Transverse colon (tissue), 4 donors: Measurements from ENCODE around the gene JPT1. TPM values are rescaled to one million over a fixed set of nuclear protein-coding genes. Genes with fewer than 3 reads are reported as not detected.
"Not testable (repeated sequence)": the region's sequence is repeated elsewhere in the genome, so short reads cannot be mapped to it uniquely, and the experiment has no call there.

ENCODE experiments used
- DNase-seq: peaks from one replicate; pipeline ENCODE4 v3.0.0-alpha.2; 2019
- H3K27ac ChIP-seq, 4 donors: fragments of 200-600 bp; sonication (generic); 2 replicates each; pipeline ENCODE4 v1.5.1; 2016 to 2018; ENCODE audit warnings: inconsistent platforms in 4 of 4
- H3K27me3 ChIP-seq: fragments of 200-600 bp; sonication (generic); 2 replicates; pipeline ENCODE4 v1.5.1; 2017; ENCODE audit warnings: inconsistent platforms
- H3K36me3 ChIP-seq, 4 donors: fragments of 200-600 bp; sonication (generic); 2 replicates each; pipeline ENCODE4 v1.5.1; 2017 to 2019; ENCODE audit warnings: inconsistent platforms in 4 of 4
- H3K4me1 ChIP-seq, 4 donors: fragments of 200-600 bp; sonication (generic); 2 replicates each; pipeline ENCODE4 v1.5.1; 2017 to 2020; ENCODE audit warnings: inconsistent platforms in 4 of 4
- H3K4me3 ChIP-seq, 4 donors: fragments of 200-600 bp; sonication (generic); 1 replicate in 1 of 4; 2 replicates in 3 of 4; pipeline versions ENCODE4 v1.5.1 to v1.6.1; 2017 to 2019; ENCODE audit warnings: inconsistent platforms in 4 of 4
- H3K9me3 ChIP-seq, 2 donors: fragments of 200-600 bp; sonication (generic); 2 replicates each; pipeline ENCODE4 v1.5.1; 2017 to 2019; ENCODE audit warnings: inconsistent platforms in 2 of 2
- EP300 ChIP-seq: sonication (generic); formaldehyde crosslinking; IDR thresholded peaks from one replicate; pipeline ENCODE4 v1.6.1; 2017; ENCODE audit warnings: antibody characterized with exemption, low read depth
- POLR2A ChIP-seq: fragments of 450-650 bp; IDR thresholded peaks from one replicate; pipeline ENCODE4 v1.6.1; 2016; ENCODE audit warnings: antibody characterized with exemption, mild to moderate bottlenecking, moderate library complexity
- POLR2AphosphoS5 ChIP-seq, 3 donors: sonication (generic); formaldehyde crosslinking; IDR thresholded peaks; one replicate each; pipeline ENCODE4 v1.6.1; 2016; ENCODE audit warnings: antibody characterized with exemption in 3 of 3
- WGBS, 2 donors: methylation state at CpG; one replicate each; pipeline ENCODE4 v1.1.5; 2018; ENCODE audit warnings: low coverage in 1 of 2; 5-methylcytosine and 5-hydroxymethylcytosine counted together
- in situ Hi-C, 4 donors: fragments of 200-750 bp; cut with MboI; loops; one replicate each; pipeline versions ENCODE4 v1.15.0 to v1.15.1; 2017; ENCODE audit warnings: low sequenced_read_pairs in 3 of 4, low pct_ligation_motif_present in 1 of 4, low pct_unique_long_range_greater_than_20kb in 1 of 4
- intact Hi-C: fragments of 100-400 bp; cut with DNase I; formaldehyde crosslinking; loops from one replicate; pipeline ENCODE4 v1.15.1; 2023; ENCODE audit warnings: low total_unique reads
- total RNA-seq, 4 donors: library from RNA; depleted of rRNA; stranded (reverse); fragments of >200 nt; gene quantifications; one replicate each; pipeline ENCODE4 v1.1.0, GENCODE V29; 2016
- TF ChIP-seq, protein P1 (sequence below), 5 experiments: fragments of 200-600 bp in 3 of 5; fragments of 450-650 bp in 2 of 5; sonication (generic) in 3 of 5; IDR thresholded peaks; 1 replicate in 2 of 5; 2 replicates in 3 of 5; pipeline ENCODE4 v1.5.1; 2016 to 2017; ENCODE audit warnings: antibody characterized with exemption in 5 of 5, inconsistent platforms in 3 of 5, mild to moderate bottlenecking in 2 of 5, moderate library complexity in 1 of 5

JPT1 gene
- total RNA-seq, 4 donors from 2014 or later = 61.7 to 293 (median 219) TPM

DNA sequence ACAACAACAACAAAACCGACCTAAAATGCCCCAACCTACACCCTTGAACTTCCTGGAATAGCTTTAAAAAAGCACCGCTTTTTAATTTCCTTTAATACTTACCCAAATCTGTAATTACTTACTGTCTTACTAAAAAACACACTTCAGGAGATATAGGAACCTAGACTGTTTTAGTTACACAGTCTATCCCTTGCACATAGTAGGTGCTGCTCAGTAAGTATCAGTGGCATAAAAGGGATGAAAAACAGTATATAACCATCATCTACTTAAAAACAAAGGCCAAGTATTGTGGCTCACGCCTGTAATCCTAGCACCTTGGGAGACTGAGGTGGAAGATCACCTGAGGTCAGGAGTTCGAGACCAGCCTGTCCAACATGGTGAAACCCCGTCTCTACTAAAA is 22.3 kb upstream of the JPT1 start:
- H3K4me1 ChIP-seq = peaks cover 5 to 26% (median 11%) of the 10 kb centered on the region in 4 donors
- 65 to 85% methylated on average over 2 to 5 of the region's 5 CpGs for WGBS, 2 donors
- DNase-seq = no peak
- H3K27me3 ChIP-seq = no peaks in the 10 kb centered on the region
- TF ChIP-seq, protein P1, sequence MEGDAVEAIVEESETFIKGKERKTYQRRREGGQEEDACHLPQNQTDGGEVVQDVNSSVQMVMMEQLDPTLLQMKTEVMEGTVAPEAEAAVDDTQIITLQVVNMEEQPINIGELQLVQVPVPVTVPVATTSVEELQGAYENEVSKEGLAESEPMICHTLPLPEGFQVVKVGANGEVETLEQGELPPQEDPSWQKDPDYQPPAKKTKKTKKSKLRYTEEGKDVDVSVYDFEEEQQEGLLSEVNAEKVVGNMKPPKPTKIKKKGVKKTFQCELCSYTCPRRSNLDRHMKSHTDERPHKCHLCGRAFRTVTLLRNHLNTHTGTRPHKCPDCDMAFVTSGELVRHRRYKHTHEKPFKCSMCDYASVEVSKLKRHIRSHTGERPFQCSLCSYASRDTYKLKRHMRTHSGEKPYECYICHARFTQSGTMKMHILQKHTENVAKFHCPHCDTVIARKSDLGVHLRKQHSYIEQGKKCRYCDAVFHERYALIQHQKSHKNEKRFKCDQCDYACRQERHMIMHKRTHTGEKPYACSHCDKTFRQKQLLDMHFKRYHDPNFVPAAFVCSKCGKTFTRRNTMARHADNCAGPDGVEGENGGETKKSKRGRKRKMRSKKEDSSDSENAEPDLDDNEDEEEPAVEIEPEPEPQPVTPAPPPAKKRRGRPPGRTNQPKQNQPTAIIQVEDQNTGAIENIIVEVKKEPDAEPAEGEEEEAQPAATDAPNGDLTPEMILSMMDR (IDR thresholded peaks at IDR 0.05) = no peak
- TF ChIP-seq POLR2A (no peak), EP300 (no peak), POLR2AphosphoS5 (IDR thresholded peaks at IDR 0.05) (no peak)
- no peak overlapping the region for H3K4me3 ChIP-seq
- H3K27ac ChIP-seq = no peak overlapping the region
- no peaks in the 10 kb centered on the region for H3K9me3 ChIP-seq
- in situ Hi-C loops = loop anchor here in 3 of 4 donors (10.0 to 25.0 kb wide), 2 partner anchors 62 to 214 kb away; partner anchors contain the start of gene HID1 (in 1 of the 3)
- peaks cover 1 to 59% (median 26%) of the 10 kb centered on the region in 4 donors for H3K36me3 ChIP-seq
- intact Hi-C loops = no loop called here

DNA sequence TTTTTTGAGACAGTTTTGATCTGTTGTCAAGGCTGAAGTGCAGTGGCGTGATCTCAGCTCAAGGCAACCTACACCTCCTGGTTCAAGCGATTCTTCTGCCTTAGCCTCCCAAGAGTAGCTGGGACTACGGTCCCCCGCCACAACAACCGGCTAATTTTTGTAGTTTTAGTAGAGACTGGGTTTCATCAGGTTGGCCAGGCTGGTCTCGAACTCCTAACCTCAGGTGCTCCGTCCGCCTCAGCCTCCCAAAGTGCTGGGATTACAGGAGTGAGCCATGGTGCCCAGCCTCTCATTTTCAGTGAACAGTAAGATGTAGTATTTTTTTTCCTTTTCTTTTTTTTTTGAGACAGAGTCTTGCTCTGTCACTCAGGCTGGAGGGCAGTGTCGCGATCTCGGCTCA is 20.7 kb upstream of the JPT1 start:
- in situ Hi-C loops = loop anchor here in 3 of 4 donors (10.0 to 25.0 kb wide), 2 partner anchors 60 to 213 kb away; partner anchors contain the start of gene HID1 (in 1 of the 3)

DNA sequence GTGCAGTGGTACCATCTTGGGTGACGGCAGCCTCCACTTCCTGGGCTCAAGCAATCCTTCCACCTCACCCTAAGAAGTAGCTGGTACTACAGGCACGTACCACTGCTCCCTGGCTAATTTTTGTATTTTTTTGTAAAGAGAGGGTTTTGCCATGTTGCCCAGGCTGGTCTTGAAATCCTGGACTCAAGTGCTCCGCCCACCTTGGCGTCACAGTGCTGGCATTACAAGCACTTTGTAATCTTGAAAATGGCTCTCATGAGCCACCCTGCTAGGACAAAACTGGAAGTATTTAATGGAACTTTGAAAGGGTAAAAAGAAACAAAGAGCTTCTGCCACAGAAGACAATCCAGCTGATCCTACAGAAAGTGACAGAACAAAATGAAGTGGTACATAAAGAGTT is 19.2 kb upstream of the JPT1 start:
- in situ Hi-C loops (loop anchor here in 3 of 4 donors (10.0 kb wide), 1 partner anchor 59 kb away; no protein-coding TSS in a partner anchor), intact Hi-C loops (loop anchor here (5.0 kb wide), 1 partner anchor 61 kb away; no protein-coding TSS in a partner anchor)
- Histone ChIP-seq H3K36me3 (peaks cover 1 to 66% (median 28%) of the 10 kb centered on the region in 4 donors), H3K27ac (no peak overlapping the region), H3K27me3 (no peaks in the 10 kb centered on the region), H3K4me1 (peaks cover 0 to 3% (median 0%) of the 10 kb centered on the region in 4 donors), H3K4me3 (no peak overlapping the region), H3K9me3 (no peaks in the 10 kb centered on the region)
- DNase-seq = no peak
- 90 to 100% methylated on average over 1 to 4 of the region's 4 CpGs for WGBS, 2 donors
- TF ChIP-seq POLR2AphosphoS5 (IDR thresholded peaks at IDR 0.05) = no peak
- TF ChIP-seq, protein P1 (IDR thresholded peaks at IDR 0.05) = no peak
- no peak for TF ChIP-seq EP300
- TF ChIP-seq POLR2A = no peak

More for the DNA sequence above, 20.7 kb upstream of the JPT1 start:
- WGBS, 2 donors = 86 to 96% methylated on average over 5 to 11 of the region's 11 CpGs
- TF ChIP-seq, protein P1 (IDR thresholded peaks at IDR 0.05) = no peak
- TF ChIP-seq POLR2A = no peak
- TF ChIP-seq EP300 = no peak
- TF ChIP-seq POLR2AphosphoS5 (IDR thresholded peaks at IDR 0.05) = no peak
- DNase-seq = no peak
- H3K27me3 ChIP-seq = no peaks in the 10 kb centered on the region
- intact Hi-C loops = loop anchor here (5.0 kb wide), 1 partner anchor 63 kb away; no protein-coding TSS in a partner anchor
- peaks cover 0 to 14% (median under 1%) of the 10 kb centered on the region in 4 donors for H3K4me1 ChIP-seq
- no peak overlapping the region for H3K4me3 ChIP-seq
- H3K36me3 ChIP-seq = peaks cover 1 to 65% (median 26%) of the 10 kb centered on the region in 4 donors
- no peak overlapping the region for H3K27ac ChIP-seq
- no peaks in the 10 kb centered on the region for H3K9me3 ChIP-seq

DNA sequence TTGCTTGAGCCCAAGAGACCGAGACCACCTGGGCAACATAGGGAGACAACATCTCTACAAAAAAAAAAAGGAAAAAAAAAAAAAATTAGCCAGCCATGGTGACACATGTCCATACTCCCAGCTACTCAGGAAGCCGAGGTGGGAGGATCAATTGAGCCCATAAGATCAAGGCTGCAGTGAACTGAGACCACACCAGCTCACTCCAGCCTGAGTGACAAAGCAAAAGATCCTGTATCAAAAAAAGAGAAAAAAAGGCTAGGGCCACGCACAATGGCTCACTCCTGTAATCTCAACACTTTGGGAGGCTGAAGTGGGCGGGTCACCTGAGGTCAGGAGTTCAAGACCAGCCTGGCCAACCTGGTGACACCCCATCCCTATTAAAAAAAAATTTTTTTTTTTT is 14.7 kb upstream of the JPT1 start:
- Histone ChIP-seq H3K36me3 (peaks cover 0 to 57% (median 20%) of the 10 kb centered on the region in 4 donors), H3K4me3 (no peak overlapping the region), H3K9me3 (no peaks in the 10 kb centered on the region), H3K27ac (no peak overlapping the region), H3K4me1 (peaks cover 0 to 3% (median 0%) of the 10 kb centered on the region in 4 donors), H3K27me3 (no peaks in the 10 kb centered on the region)
- 67 to 91% methylated on average over 1 to 4 of the region's 4 CpGs for WGBS, 2 donors
- no peak for DNase-seq
- no peak for TF ChIP-seq EP300
- no peak for TF ChIP-seq POLR2A
- TF ChIP-seq POLR2AphosphoS5 (IDR thresholded peaks at IDR 0.05) = no peak
- intact Hi-C loops (no loop called here), in situ Hi-C loops (no loop called here)

DNA sequence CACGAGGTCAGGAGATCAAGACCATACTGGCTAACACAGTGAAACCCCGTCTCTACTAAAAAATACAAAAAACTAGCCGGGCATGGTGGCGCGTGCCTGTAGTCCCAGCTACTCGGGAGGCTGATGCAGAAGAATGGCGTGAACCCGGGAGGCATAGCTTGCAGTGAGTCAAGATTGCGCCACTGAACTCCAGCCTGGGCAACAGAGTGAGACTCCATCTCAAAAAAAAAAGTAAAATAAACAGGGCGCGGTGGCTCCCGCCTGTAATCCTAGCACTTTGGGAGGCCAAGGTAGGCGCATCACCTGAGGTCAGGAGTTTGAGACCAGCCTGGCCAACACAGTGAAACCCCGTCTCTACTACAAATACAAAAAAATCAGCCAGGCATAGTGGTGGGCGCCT is 10.3 kb upstream of the JPT1 start:
- 97% methylated on average over 15 of the region's 15 CpGs; no CpG with 5 or more reads in 1 of the 2 donors for WGBS, 2 donors
- H3K36me3 ChIP-seq = peaks cover 0 to 32% (median 9%) of the 10 kb centered on the region in 4 donors
- in situ Hi-C loops, H3K27me3 ChIP-seq, H3K4me3 ChIP-seq, intact Hi-C loops, H3K9me3 ChIP-seq, H3K27ac ChIP-seq, DNase-seq, H3K4me1 ChIP-seq: not testable (repeated sequence)
